Activated T-helper 1 cell treated with anti-CD3 and anti-CD28 coated beads, Interleukin-12 subunit alpha, Interleukin-12 subunit beta, Interleukin-2, Interleukin-4 antibody, amounts not matched to agents 30 ng/mL and 10 ng/mL and 1 ng/mL, durations not matched to agents 14 hours and 24 hours and 36 hours (primary cell): ENCODE measurements around the gene LARP4B. TPM values are rescaled to one million over a fixed set of nuclear protein-coding genes. Genes with fewer than 3 reads are reported as not detected.
"Not testable (repeated sequence)": the region's sequence is repeated elsewhere in the genome, so short reads cannot be mapped to it uniquely, and the experiment has no call there.

ENCODE experiments used
- DNase-seq: peaks from one replicate; pipeline ENCODE4 v3.0.0; 2021; ENCODE audit warnings: low spot score
- H3K27ac Mint-ChIP-seq: one replicate; pipeline ENCODE4 v1.8.0; 2021; ENCODE audit warnings: mild to moderate bottlenecking, mixed read lengths
- H3K27me3 Mint-ChIP-seq: one replicate; pipeline ENCODE4 v1.8.0; 2022; ENCODE audit warnings: mild to moderate bottlenecking, moderate library complexity, mixed read lengths; ENCODE audit not compliant: insufficient read depth
- H3K36me3 Mint-ChIP-seq: one replicate; pipeline ENCODE4 v1.8.0; 2021; ENCODE audit warnings: low read depth, mixed read lengths
- H3K4me1 Mint-ChIP-seq: one replicate; pipeline ENCODE4 v1.8.0; 2021; ENCODE audit warnings: low read depth, mixed read lengths
- H3K4me3 Mint-ChIP-seq: one replicate; pipeline ENCODE4 v1.8.0; 2021; ENCODE audit warnings: mild to moderate bottlenecking, moderate library complexity, mixed read lengths
- H3K9me3 Mint-ChIP-seq: one replicate; pipeline ENCODE4 v1.8.0; 2021; ENCODE audit warnings: mixed read lengths
- intact Hi-C: fragments of 100-400 bp; cut with micrococcal nuclease; formaldehyde crosslinking; loops from one replicate; pipeline ENCODE4 v1.15.1; 2024
- total RNA-seq: library from RNA; stranded (reverse); gene quantifications from 2 replicates; pipeline ENCODE4 v1.2.3, GENCODE V29; 2022

The LARP4B gene
- total RNA-seq, 1 donor from 2014 or later = 174 TPM

DNA sequence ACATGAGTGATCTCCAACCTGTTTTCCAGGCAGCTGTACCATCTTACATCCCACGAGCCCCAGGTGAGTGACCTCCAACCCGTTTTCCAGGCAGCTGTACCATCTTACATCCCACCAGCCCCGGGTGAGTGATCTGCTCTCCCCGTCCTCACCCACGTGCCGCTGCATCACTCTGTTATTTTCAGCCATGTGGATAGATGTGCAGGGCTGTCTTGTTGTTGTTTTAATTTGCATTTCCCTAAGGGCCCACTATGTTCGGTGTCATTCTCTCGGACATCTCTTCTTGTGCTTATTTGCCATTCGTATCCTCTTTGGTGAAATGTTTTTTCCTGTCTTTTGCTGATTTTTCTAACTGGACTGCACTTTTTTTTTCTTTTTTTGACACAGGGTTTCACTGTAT is 17.9 kb upstream of the LARP4B start:
- Mint-ChIP-seq H3K9me3 (no peaks in the 10 kb centered on the region), H3K4me1 (peaks cover 4% of the 10 kb centered on the region), H3K27ac (no peak overlapping the region), H3K4me3 (no peak overlapping the region), H3K27me3 (peaks cover 12% of the 10 kb centered on the region), H3K36me3 (no peaks in the 10 kb centered on the region)
- DNase-seq = no peak
- intact Hi-C loops = no loop called here

DNA sequence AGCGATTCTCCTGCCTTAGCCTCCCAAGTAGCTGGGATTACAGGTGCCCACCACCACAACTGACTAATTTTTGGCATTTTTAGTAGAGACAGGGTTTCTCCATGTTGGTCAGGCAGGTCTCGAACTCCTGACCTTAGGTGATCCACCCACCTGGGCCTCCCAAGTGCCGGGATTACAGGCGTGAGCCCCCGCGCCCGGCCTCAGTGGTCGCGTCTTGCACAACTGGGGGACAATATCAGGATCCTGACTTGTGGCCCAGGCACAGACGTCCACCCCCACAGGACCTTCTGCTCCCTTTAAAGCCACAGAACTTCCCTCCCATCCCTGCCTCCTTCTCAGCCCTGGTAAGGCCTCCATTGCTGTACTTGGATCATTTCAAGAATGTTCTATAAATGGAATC is 16.8 kb upstream of the LARP4B start:
- Mint-ChIP-seq H3K9me3 (no peaks in the 10 kb centered on the region), H3K27ac (no peak overlapping the region), H3K36me3 (no peaks in the 10 kb centered on the region), H3K4me3 (no peak overlapping the region), H3K27me3 (peaks cover 9% of the 10 kb centered on the region), H3K4me1 (peaks cover 15% of the 10 kb centered on the region)
- no peak for DNase-seq
- intact Hi-C loops = no loop called here

DNA sequence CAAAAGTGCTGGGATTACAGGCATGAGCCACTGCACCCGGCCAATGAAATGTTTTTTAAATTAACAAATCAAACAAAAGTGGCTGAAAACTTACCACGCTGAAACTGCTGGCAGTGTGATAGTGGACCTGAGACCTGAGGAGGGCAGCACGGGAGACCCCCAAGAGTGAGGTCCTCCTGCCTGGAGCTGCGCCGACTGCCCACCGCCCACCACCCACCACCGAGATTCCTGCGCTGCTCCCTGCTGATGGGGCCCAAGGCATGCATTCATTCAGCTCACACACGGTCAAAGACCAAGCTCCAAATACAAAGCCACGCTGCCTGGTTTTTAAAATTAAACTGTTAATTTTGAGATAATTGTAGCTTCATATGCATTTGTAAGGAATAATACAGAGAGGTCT is 16.4 kb upstream of the LARP4B start:
- no peak for DNase-seq
- Mint-ChIP-seq H3K27me3 (peaks cover 9% of the 10 kb centered on the region), H3K27ac (no peak overlapping the region), H3K36me3 (no peaks in the 10 kb centered on the region), H3K9me3 (no peaks in the 10 kb centered on the region), H3K4me3 (no peak overlapping the region), H3K4me1 (peaks cover 17% of the 10 kb centered on the region)
- intact Hi-C loops = no loop called here

DNA sequence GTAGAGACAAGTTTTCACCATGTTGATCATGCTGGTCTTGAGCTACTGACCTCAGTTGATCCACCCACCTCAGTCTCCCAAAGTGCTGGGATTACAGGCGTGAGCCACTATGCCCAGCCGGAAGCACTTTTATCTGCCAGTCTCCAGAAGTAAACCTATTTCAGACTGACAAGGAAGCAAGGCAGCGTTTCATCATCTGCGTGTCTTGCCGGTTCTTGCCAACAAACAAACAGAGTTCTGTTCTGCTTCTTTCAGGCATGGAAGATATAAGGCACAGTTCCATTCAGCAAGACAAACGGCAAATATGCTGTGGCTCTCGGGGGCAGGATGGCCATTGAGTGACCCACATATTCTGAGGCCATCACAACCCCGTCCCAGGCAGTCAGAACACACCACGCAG is 15.5 kb upstream of the LARP4B start:
- no peak overlapping the region for H3K4me3 Mint-ChIP-seq
- intact Hi-C loops = no loop called here
- no peak for DNase-seq
- no peaks in the 10 kb centered on the region for H3K9me3 Mint-ChIP-seq
- H3K27me3 Mint-ChIP-seq = peaks cover 9% of the 10 kb centered on the region
- H3K27ac Mint-ChIP-seq = no peak overlapping the region
- H3K4me1 Mint-ChIP-seq = peaks cover 24% of the 10 kb centered on the region
- no peaks in the 10 kb centered on the region for H3K36me3 Mint-ChIP-seq

DNA sequence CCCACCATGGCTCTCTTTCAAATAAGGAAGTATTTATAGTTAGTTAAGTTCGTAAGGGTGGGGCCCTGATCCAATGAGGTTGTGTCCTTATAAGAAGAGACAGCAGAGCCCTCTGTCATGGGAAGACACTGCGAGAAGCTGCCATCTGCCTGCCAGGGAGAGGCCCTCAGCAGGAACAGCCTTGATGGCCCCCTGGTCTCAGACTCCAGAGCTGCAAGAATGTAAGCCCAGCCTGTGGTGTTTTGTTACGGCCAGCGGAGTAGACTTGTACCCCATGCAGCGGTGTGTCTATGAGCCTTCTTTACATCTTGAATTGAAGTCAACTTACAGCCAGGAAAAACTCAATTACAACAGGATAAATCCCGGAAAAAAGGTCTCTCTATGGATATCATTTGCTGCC is 14.3 kb upstream of the LARP4B start:
- Mint-ChIP-seq H3K36me3 (no peaks in the 10 kb centered on the region), H3K27ac (no peak overlapping the region), H3K4me1 (peaks cover 25% of the 10 kb centered on the region), H3K9me3 (no peaks in the 10 kb centered on the region), H3K4me3 (no peak overlapping the region), H3K27me3 (peaks cover 7% of the 10 kb centered on the region)
- intact Hi-C loops = no loop called here
- DNase-seq = no peak

DNA sequence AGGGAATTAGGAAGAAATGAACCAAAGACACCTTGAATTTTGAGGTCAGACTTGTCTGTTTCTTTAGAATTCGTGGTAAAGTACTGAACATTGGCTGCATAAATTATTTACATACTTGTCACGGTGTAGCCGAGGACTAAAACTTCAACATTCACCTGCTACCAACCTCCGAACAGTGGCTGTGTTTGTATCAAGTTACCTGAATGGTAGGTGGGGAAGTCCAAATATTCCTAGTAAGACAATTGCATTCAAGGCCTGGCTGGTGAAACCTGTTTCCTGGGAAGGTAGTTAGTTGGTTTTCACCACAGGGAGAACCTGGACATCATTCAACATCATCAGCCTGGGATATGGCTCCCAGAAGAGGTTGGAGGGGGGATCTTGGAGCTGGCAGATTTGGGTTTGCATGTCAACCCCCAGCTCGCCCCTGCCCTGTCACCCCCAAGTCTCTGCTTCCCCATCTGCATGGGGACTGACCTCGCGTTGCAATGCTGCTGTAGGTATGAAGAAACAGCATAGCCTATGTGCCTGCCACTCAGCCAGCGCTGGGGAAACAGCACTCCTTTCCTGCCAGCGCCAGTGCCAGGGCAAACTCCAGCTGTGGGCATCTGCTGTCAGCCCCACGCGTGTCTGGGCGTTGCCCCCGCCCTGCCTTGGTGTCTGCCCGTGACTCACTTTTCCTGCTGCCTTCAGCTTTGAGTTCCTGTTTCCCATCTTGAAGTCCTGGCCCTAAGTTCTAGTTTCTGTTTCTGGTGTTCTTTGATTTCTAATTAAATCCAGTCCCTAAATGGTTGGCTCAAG is 12.7 kb upstream of the LARP4B start:
- H3K27me3 Mint-ChIP-seq = no peaks in the 10 kb centered on the region
- no peaks in the 10 kb centered on the region for H3K36me3 Mint-ChIP-seq
- no peaks in the 10 kb centered on the region for H3K9me3 Mint-ChIP-seq
- intact Hi-C loops = no loop called here
- H3K27ac Mint-ChIP-seq = peak overlapping the region; percentile 58
- DNase-seq = peak; percentile 16
- H3K4me3 Mint-ChIP-seq = peak overlapping the region; percentile 37
- H3K4me1 Mint-ChIP-seq = peaks cover 29% of the 10 kb centered on the region

DNA sequence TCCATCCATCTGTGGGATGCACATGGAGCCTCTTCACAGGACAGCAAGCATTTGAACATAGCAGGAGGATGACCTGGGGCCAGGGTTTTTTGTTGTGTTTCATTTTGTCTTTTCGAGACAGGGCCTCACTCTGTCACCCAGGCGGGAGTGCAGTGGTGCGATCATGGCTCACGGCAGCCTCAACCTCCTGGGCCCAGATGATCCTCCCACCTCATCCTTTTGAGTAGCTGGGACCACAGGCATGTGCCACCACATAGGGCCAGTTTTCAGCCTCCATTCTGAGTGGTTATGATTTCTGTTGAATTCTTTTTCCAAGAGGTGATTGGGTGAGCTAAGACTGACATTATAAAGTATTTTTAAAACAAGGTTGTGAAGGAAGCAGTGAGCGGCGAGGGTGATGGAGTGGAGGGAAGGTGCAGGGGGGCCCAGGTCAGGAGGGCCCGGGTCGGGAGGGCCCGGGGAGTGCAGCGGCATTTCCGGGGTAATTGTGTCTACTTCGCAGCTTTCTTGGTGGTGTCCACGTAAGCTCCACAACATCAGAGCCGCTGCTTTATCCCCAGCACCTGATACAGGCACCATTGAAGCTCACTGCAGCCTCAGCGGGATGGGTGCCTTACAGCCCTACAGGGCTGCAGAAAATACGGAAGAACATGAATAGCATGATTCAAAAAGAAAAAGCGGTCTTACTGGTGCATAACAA is 12.0 kb upstream of the LARP4B start:
- DNase-seq = no peak
- Mint-ChIP-seq H3K27ac (no peak overlapping the region), H3K36me3 (no peaks in the 10 kb centered on the region), H3K4me3 (peak overlapping the region; percentile 37), H3K27me3 (no peaks in the 10 kb centered on the region), H3K9me3 (no peaks in the 10 kb centered on the region), H3K4me1 (peaks cover 37% of the 10 kb centered on the region)
- intact Hi-C loops = no loop called here

DNA sequence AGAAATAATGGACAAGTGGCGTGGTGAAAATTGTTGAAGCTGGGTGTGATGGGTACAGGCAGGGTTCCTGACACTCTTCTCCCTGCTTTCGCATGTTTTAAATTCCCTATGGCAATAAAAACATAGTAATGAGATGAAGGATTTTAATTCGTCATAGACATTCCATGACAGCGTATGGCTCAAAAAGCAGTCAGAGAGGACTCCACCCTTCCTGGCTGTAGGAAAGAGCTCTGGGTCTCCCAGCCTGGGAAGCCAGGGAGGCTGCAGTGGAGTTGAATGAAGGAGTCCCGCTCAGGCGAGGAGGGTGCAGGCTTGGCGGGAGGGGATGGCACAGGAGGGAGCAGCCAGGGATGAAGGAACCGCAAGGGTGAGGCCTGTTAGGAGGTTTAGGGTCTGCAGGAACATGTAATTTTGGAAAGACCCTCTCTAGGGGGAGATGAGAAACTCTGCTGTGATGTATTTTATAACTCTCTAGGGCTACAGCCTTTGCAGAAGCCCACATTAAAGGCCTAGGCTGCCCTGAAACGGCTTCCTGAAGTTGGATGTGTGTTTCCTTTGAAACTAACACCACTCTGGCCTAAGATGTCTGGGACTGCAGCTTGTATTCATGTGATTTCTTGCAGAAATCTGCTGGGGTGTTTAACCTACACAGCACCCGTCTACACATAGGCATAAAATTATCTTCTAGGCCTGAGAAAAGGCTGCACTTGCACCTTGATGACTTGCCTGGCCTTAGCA is 7.6 kb upstream of the LARP4B start:
- DNase-seq = no peak
- no peaks in the 10 kb centered on the region for H3K36me3 Mint-ChIP-seq
- H3K27me3 Mint-ChIP-seq = no peaks in the 10 kb centered on the region
- intact Hi-C loops = no loop called here
- no peak overlapping the region for H3K4me3 Mint-ChIP-seq
- H3K4me1 Mint-ChIP-seq = peaks cover 30% of the 10 kb centered on the region
- no peaks in the 10 kb centered on the region for H3K9me3 Mint-ChIP-seq
- no peak overlapping the region for H3K27ac Mint-ChIP-seq

DNA sequence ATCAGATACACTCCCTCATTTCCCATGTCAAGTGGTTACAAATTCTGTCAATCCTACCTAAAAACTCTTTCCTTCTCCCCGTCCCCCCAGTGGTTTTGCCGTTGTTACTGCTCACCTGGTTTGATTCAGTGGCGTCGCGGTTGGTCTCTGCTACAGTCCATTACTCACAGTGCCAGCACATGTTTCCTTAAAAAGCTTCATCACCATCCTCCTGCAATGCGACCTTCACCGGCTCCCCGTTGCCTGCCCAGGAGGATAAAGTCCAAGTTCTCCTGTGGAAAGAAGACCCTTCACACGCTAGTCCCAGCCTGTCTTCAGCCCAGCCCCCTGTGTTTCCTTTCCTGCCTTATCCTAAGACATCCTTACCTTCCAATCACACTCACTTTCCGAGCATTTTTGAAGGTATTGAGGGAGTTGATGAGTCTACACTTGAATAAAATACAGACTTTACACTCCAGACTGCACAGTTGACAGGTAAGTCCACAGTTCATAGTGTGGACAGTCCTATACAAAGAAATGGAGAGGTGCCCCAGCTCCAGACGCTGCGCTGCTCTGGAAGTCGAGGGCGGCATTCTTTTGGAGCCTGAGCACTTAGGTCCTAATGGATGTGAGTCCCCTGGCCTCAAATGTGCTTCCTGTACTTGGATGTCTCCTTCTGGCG is 3.4 kb upstream of the LARP4B start:
- Mint-ChIP-seq H3K4me3 (peak overlapping the region; percentile 47), H3K9me3 (no peaks in the 10 kb centered on the region), H3K36me3 (peaks cover 6% of the 10 kb centered on the region), H3K4me1 (peaks cover 19% of the 10 kb centered on the region), H3K27ac (no peak overlapping the region), H3K27me3 (no peaks in the 10 kb centered on the region)
- DNase-seq = no peak
- intact Hi-C loops = no loop called here

DNA sequence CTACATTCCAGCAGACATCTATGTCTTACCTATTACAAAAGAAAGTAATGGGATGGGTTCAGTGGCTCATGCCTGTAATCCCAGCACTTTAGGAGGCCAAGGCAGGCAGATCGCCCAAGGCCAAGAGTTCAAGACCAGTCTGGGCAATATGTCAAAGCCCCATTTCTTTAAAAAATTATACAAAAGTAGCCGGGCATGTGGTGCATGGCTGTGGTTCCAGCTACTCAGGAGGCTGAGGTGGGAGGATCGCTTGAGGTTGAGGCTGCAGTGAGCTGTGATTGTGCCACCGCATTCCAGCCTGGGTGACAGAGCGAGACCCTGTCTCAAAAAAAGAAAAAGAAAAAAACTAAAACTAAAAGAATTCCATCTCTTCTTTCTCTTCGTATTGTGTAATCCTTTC is 2.7 kb upstream of the LARP4B start:
- H3K9me3 Mint-ChIP-seq, H3K27me3 Mint-ChIP-seq, intact Hi-C loops, H3K36me3 Mint-ChIP-seq, DNase-seq: not testable (repeated sequence)
- H3K4me3 Mint-ChIP-seq = peak overlapping the region; percentile 47
- H3K4me1 Mint-ChIP-seq = peaks cover 20% of the 10 kb centered on the region
- peak overlapping the region; percentile 54 for H3K27ac Mint-ChIP-seq

DNA sequence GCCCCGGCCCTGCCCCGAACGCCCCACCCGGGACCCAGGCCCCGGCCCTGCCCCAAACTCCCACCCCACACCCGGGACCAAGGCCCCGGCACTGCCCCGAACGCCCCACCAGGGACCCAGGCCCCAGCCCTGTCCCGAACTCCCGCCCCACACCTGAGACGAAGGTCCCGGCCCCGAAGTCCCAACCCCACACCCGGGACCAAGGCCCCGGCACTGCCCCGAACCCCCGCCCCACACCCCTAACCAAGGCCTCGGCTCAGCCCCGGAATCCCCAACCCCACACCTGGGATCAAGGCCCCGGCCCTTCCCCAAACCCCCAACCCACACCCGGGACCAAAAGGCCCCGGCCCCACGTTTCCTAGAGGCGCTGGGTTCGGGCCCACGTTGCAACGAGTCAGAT is 1.1 kb upstream of the LARP4B start:
- Mint-ChIP-seq H3K9me3 (no peaks in the 10 kb centered on the region), H3K27me3 (no peaks in the 10 kb centered on the region), H3K4me1 (peaks cover 23% of the 10 kb centered on the region), H3K4me3 (peak overlapping the region; percentile 83), H3K36me3 (peaks cover 9% of the 10 kb centered on the region), H3K27ac (peak overlapping the region; percentile 83)
- no peak for DNase-seq
- intact Hi-C loops = no loop called here

DNA sequence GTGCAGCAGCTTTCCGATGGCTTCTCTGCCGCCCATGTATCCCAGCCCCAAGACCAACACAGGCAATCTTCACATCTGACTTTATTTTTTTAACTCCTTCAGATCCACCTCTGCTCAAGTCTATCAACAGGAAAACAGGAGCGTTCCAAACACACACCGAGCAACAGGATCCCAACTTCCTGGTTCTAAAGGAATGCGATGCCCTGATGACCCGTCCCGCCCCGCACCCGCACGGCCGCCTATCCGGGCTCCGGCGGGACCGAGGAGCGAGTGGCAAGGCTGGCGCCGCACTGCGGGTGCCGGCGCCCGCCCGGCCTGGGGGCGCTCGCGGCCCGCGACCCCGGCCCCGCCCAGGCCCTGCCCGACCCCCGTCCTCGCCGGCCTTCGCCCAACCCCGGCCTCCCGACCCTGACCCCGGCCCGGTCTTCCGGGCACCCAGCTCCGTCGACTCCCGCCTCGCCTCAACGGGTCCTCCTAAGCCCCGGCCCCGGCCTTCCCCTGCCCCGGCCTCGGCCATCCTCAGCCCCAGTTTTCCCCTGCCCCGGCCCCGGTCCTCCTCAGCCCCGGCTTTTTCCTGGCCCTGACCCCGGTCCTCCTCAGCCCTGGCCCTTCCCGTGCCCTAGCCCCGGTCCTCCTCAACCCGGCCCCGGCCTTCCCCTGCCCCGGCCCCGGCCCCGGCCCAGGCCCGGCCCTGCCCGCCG is 730 bp downstream of the LARP4B start:
- DNase-seq = peak; percentile 25
- H3K9me3 Mint-ChIP-seq = no peaks in the 10 kb centered on the region
- H3K4me1 Mint-ChIP-seq = peaks cover 36% of the 10 kb centered on the region
- H3K4me3 Mint-ChIP-seq = peak overlapping the region; percentile 99
- intact Hi-C loops = loop anchor here (1.0 to 2.0 kb wide), 5 partner anchors 58 to 180 kb away; partner anchors contain the start of genes GTPBP4, IDI1 and WDR37
- peak overlapping the region; percentile 96 for H3K27ac Mint-ChIP-seq
- no peaks in the 10 kb centered on the region for H3K27me3 Mint-ChIP-seq
- peaks cover 16% of the 10 kb centered on the region for H3K36me3 Mint-ChIP-seq
